ENCODE results near the gene PURB.

DNA sequence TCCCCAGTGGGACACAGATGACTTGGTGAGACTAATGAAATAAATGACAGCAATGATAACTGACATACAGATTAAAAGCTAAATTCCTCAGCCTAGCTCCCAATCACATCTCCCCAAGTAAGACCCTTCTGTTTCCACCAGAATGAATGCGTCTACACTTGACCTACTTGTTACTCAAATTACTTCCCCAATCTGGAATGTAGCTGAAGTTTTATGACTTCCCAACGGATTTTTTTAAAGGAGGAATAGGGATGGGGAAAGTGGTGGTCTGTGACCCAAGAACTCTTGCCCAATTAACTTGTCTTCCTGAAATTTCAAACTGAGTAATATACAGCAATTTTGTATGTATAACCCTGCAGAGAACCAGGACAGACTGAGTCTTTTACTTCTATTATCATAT, 46.6 kb downstream of the PURB start:
- TF ChIP-seq, protein P1, sequence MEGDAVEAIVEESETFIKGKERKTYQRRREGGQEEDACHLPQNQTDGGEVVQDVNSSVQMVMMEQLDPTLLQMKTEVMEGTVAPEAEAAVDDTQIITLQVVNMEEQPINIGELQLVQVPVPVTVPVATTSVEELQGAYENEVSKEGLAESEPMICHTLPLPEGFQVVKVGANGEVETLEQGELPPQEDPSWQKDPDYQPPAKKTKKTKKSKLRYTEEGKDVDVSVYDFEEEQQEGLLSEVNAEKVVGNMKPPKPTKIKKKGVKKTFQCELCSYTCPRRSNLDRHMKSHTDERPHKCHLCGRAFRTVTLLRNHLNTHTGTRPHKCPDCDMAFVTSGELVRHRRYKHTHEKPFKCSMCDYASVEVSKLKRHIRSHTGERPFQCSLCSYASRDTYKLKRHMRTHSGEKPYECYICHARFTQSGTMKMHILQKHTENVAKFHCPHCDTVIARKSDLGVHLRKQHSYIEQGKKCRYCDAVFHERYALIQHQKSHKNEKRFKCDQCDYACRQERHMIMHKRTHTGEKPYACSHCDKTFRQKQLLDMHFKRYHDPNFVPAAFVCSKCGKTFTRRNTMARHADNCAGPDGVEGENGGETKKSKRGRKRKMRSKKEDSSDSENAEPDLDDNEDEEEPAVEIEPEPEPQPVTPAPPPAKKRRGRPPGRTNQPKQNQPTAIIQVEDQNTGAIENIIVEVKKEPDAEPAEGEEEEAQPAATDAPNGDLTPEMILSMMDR (conservative IDR thresholded peaks at IDR 0.05; ENCODE audit: low read depth in 2 of 2), result no peak
- TF ChIP-seq ZNF331 (CRISPR knock-in tag; IDR thresholded peaks at IDR 0.05; ENCODE audit: low read depth) (no peak), EZH2 (IDR thresholded peaks at IDR 0.05; ENCODE audit: low read depth, unreplicated experiment) (no peak), POLR2AphosphoS5 (IDR thresholded peaks at IDR 0.05; ENCODE audit: low read depth) (no peak), EZH2phosphoT487 (IDR thresholded peaks at IDR 0.05; ENCODE audit: unreplicated experiment) (no peak), JUNB (IDR thresholded peaks at IDR 0.05; ENCODE audit: unreplicated experiment) (no peak), NANOG (IDR thresholded peaks at IDR 0.05; ENCODE audit: borderline replicate concordance) (no peak), ZNF114 (CRISPR knock-in tag; IDR thresholded peaks at IDR 0.05) (no peak), CREB1 (CRISPR knock-in tag; IDR thresholded peaks at IDR 0.05; ENCODE audit: low read depth) (no peak)
- TF ChIP-seq, protein P2, sequence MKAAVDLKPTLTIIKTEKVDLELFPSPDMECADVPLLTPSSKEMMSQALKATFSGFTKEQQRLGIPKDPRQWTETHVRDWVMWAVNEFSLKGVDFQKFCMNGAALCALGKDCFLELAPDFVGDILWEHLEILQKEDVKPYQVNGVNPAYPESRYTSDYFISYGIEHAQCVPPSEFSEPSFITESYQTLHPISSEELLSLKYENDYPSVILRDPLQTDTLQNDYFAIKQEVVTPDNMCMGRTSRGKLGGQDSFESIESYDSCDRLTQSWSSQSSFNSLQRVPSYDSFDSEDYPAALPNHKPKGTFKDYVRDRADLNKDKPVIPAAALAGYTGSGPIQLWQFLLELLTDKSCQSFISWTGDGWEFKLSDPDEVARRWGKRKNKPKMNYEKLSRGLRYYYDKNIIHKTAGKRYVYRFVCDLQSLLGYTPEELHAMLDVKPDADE (IDR thresholded peaks at IDR 0.05), result no peak
- TF ChIP-seq, protein P3, sequence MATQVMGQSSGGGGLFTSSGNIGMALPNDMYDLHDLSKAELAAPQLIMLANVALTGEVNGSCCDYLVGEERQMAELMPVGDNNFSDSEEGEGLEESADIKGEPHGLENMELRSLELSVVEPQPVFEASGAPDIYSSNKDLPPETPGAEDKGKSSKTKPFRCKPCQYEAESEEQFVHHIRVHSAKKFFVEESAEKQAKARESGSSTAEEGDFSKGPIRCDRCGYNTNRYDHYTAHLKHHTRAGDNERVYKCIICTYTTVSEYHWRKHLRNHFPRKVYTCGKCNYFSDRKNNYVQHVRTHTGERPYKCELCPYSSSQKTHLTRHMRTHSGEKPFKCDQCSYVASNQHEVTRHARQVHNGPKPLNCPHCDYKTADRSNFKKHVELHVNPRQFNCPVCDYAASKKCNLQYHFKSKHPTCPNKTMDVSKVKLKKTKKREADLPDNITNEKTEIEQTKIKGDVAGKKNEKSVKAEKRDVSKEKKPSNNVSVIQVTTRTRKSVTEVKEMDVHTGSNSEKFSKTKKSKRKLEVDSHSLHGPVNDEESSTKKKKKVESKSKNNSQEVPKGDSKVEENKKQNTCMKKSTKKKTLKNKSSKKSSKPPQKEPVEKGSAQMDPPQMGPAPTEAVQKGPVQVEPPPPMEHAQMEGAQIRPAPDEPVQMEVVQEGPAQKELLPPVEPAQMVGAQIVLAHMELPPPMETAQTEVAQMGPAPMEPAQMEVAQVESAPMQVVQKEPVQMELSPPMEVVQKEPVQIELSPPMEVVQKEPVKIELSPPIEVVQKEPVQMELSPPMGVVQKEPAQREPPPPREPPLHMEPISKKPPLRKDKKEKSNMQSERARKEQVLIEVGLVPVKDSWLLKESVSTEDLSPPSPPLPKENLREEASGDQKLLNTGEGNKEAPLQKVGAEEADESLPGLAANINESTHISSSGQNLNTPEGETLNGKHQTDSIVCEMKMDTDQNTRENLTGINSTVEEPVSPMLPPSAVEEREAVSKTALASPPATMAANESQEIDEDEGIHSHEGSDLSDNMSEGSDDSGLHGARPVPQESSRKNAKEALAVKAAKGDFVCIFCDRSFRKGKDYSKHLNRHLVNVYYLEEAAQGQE (IDR thresholded peaks at IDR 0.05; ENCODE audit: unreplicated experiment), result no peak

All from GM23338 (cell line).